Measurements from ENCODE around the gene STARD3.

DNA sequence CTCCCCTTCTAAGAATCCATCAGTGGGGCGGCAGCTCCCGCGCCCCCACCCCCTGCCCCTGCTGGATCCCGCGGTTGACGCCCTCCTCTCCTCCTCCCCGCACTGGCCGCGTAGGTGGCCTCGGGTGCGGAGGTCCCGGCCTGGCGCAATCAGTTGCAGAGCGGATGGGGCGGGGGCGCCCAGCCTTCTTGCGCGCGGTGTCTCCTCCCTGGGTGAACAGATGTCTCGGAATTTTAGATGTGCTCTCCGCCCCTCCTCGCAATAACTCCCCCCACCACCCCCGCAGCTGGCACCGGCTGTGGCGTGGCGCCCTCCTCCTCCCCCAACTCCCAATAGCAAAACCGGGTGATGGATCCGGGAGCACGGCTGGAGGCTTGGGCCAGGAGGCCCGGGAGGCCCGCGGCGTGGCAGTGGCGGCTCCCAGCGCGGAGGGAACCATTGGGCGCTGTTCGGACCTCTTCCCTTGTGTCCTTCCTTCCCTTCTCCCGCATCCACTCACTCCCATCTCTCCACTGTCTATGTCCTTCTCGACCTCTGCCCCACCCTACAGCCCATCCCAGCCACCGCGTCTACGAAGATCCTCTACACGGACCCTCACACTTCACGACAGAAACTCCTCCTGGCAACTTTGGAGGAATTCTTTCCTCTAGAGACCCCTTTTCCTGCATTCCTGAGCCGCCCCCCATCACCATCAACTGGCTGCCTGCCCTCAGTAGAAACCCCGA lies 40.2 kb upstream of the STARD3 start:
- TF ChIP-seq CTCF (IDR thresholded peaks at IDR 0.05) (no peak), EP300 (IDR thresholded peaks at IDR 0.05) (no peak), POLR2A (IDR thresholded peaks at IDR 0.05) (no peak)
